ENCODE measurements around the gene GLI3.

GLI3 gene

GRCh38 chr7:42193471-42194129 lies 43.4 kb downstream of the GLI3 start:
- no peak for TF ChIP-seq CTCF (IDR thresholded peaks at IDR 0.05; ENCODE audit: low read depth, low read length)
- no peak overlapping the region for H3K4me3 ChIP-seq (ENCODE audit: low read depth, low read length)

- no peak for TF ChIP-seq CTCF (IDR thresholded peaks at IDR 0.05; ENCODE audit: low read depth, low read length)
- H3K4me3 ChIP-seq (ENCODE audit: low read depth, low read length) = no peak overlapping the region
Observed at GRCh38 chr7:42192851-42193461, 44.1 kb downstream of the GLI3 start.

DNA sequence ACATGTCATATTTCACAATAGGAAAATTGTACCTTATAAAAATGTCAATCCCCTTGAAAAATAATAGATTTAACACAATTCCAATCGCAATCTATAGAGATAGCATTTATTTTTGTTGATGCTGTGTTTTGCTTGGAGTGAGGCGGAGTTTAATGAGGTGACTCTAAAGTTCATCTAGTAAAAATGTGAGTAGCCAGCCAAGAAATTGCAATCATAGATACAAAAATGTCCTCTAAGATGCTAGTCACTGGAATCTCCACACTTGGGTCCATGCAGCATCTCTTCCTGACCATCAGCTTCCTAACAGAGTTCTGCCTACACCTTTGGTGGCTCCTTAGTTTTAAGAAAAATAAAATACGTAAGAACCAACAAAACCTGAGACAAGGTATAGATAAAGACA lies 44.9 kb downstream of the GLI3 start:
- TF ChIP-seq CTCF (IDR thresholded peaks at IDR 0.05; ENCODE audit: low read depth, low read length) = no peak
- H3K4me3 ChIP-seq (ENCODE audit: low read depth, low read length) = no peak overlapping the region

GRCh38 chr7:42189535-42189934 lies 47.5 kb downstream of the GLI3 start:
- TF ChIP-seq CTCF (IDR thresholded peaks at IDR 0.05; ENCODE audit: low read depth, low read length) = no peak
- no peak overlapping the region for H3K4me3 ChIP-seq (ENCODE audit: low read depth, low read length)

- TF ChIP-seq CTCF (IDR thresholded peaks at IDR 0.05; ENCODE audit: low read depth, low read length) = peak; percentile 37; the same call in 1 of the 2 replicates
- no peak overlapping the region for H3K4me3 ChIP-seq (ENCODE audit: low read depth, low read length)
Observed at GRCh38 chr7:42186151-42186550, 50.9 kb downstream of the GLI3 start.

- TF ChIP-seq CTCF (IDR thresholded peaks at IDR 0.05; ENCODE audit: low read depth, low read length) = no peak
- H3K4me3 ChIP-seq (ENCODE audit: low read depth, low read length) = no peak overlapping the region
Observed at GRCh38 chr7:42185726-42186125, 51.3 kb downstream of the GLI3 start.

GRCh38 chr7:42183547-42183946 lies 53.5 kb downstream of the GLI3 start:
- no peak for TF ChIP-seq CTCF (IDR thresholded peaks at IDR 0.05; ENCODE audit: low read depth, low read length)
- no peak overlapping the region for H3K4me3 ChIP-seq (ENCODE audit: low read depth, low read length)

All from WI38 (cell line).